Naive B cell (primary cell): Measurements from ENCODE around the gene ZNRF1. TPM values are rescaled to one million over a fixed set of nuclear protein-coding genes. Genes with fewer than 3 reads are reported as not detected.

Source experiments
- ATAC-seq, 2 donors: fragments of 150-1000 bp; cut with Tn5 transposase; 2 replicates each; pipeline ENCODE4 v1.10.0; 2021; ENCODE audit warnings: low read depth in 2 of 2, mild to moderate bottlenecking in 2 of 2, moderate library complexity in 2 of 2
- DNase-seq: peaks from one replicate; pipeline ENCODE4 v3.0.0; 2022
- H3K27ac Mint-ChIP-seq, 6 donors: one replicate each; pipeline ENCODE4 v1.8.0; 2020 to 2022; ENCODE audit warnings: mild to moderate bottlenecking in 6 of 6, mixed read lengths in 6 of 6, moderate library complexity in 5 of 6, inconsistent platforms in 2 of 6
- H3K27me3 Mint-ChIP-seq, 3 donors: one replicate each; pipeline ENCODE4 v1.8.0; 2021 to 2022; ENCODE audit warnings: mixed read lengths in 3 of 3, mild to moderate bottlenecking in 1 of 3
- H3K36me3 Mint-ChIP-seq, 2 donors: one replicate each; pipeline ENCODE4 v1.8.0; 2020 to 2022; ENCODE audit warnings: mixed read lengths in 2 of 2, inconsistent platforms in 1 of 2, mild to moderate bottlenecking in 1 of 2
- H3K4me1 Mint-ChIP-seq, 3 donors: one replicate each; pipeline ENCODE4 v1.8.0; 2020 to 2022; ENCODE audit warnings: mixed read lengths in 3 of 3, inconsistent platforms in 1 of 3, mild to moderate bottlenecking in 1 of 3, moderate library complexity in 1 of 3
- H3K4me3 Mint-ChIP-seq, 8 donors: one replicate each; pipeline ENCODE4 v1.8.0; 2020 to 2022; ENCODE audit warnings: mild to moderate bottlenecking in 8 of 8, mixed read lengths in 8 of 8, moderate library complexity in 8 of 8, inconsistent platforms in 2 of 8
- H3K9me3 Mint-ChIP-seq, 7 donors: one replicate each; pipeline ENCODE4 v1.8.0; 2020 to 2022; ENCODE audit warnings: mixed read lengths in 7 of 7, mild to moderate bottlenecking in 5 of 7, inconsistent platforms in 2 of 7, moderate library complexity in 1 of 7
- polyA plus RNA-seq, 6 donors: library from polyadenylated mRNA; unstranded; fragments of 300-500 nt; fragmentation: Illumina TruSeq; gene quantifications; one replicate each; pipeline ENCODE4 v1.2.3, GENCODE V29; 2021; ENCODE audit warnings: low read depth in 6 of 6

The ZNRF1 gene
- polyA plus RNA-seq, 6 donors from 2014 or later = 1.1 TPM; not detected in 5

GRCh38 chr16:75139498-75139897, 140.7 kb downstream of the ZNRF1 start:
- Mint-ChIP-seq H3K9me3 (peaks cover 0 to 5% (median 0%) of the 10 kb centered on the region in 7 donors), H3K4me1 (peaks cover 5 to 9% (median 6%) of the 10 kb centered on the region in 3 donors), H3K4me3 (no peak overlapping the region), H3K27ac (no peak overlapping the region), H3K27me3 (peaks cover 14 to 25% (median 20%) of the 10 kb centered on the region in 3 donors), H3K36me3 (no peaks in the 10 kb centered on the region)
- no peak for DNase-seq
- no peak for ATAC-seq

- Mint-ChIP-seq H3K4me3 (no peak overlapping the region), H3K9me3 (peaks cover 0 to 5% (median 2%) of the 10 kb centered on the region in 7 donors), H3K36me3 (peaks cover 0 to 10% of the 10 kb centered on the region in 2 donors), H3K27ac (no peak overlapping the region), H3K4me1 (peaks cover 0 to 1% (median 1%) of the 10 kb centered on the region in 3 donors), H3K27me3 (peaks cover 9 to 14% (median 12%) of the 10 kb centered on the region in 3 donors)
- DNase-seq (no peak), ATAC-seq (no peak)
Measured at GRCh38 chr16:75143941-75144340, 145.1 kb downstream of the ZNRF1 start.

- peak overlapping the region; percentile 82 to 92 (median 88) for H3K4me3 Mint-ChIP-seq
- H3K9me3 Mint-ChIP-seq = peaks cover 10 to 20% (median 16%) of the 10 kb centered on the region in 7 donors
- peaks cover 19 to 33% of the 10 kb centered on the region in 2 donors for H3K36me3 Mint-ChIP-seq
- ATAC-seq = no peak
- DNase-seq = no peak
- peak overlapping the region in 4 of 6 donors; percentile 28 to 92 (median 85) for H3K27ac Mint-ChIP-seq
- no peaks in the 10 kb centered on the region for H3K27me3 Mint-ChIP-seq
- peaks cover 8 to 18% (median 14%) of the 10 kb centered on the region in 3 donors for H3K4me1 Mint-ChIP-seq
Measured at GRCh38 chr16:75147968-75148310, 149.1 kb downstream of the ZNRF1 start.

DNA sequence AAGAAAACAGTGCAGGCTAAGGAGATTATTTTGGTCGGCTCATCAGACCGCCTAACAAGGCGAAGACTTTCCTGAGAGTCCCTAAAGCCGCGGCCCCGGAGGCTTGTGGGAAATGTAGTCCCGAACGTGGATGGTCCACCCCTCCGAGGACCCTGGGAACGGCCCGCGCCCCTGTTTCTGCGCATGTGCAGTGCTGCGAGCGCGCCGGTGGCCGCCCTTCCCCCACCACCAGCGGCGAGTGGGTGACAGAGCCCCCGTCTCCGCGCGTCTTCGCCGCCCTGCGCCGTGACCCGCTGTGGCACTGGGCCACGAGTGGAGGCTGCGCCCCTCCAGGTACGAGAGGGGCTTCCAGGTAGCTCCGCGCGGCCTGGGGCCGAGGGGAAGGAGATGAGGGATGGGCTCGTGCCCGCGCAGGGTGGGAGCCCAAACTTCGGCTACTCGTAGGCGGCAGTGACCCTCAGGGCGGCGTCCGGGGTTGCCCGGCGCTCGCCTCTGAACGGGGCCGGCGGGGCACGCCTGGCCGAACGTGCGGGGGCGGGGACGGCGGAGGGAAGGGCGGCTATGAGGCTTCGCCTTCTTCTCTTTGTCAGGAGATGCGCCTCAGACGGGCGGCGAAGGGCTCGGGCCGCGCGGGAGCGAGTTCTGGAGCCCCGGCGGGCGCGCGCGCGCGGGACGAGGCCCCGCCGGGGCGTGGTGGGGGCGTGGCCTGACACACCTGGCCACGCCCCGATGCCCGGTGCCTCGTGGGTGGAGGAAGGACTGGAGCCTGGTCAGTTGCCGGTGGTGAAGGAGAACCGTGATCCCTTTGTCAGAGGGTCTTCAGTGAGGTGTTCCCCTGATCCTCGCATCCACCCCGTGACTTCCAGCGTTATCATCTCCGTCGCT, 149.7 kb downstream of the ZNRF1 start, which contains the start of gene ZFP1:
Gene ZFP1 (plus strand): TSS at position 214 of the 885 bp plus-strand sequence. CDS start 4,428 bp downstream, outside the sequence.
- Mint-ChIP-seq H3K4me1 (peaks cover 9 to 18% (median 14%) of the 10 kb centered on the region in 3 donors), H3K4me3 (peak within 1 kb of the TSS; percentile 82 to 95 (median 88)), H3K27ac (peak within 1 kb of the TSS; percentile 66 to 92 (median 86)), H3K9me3 (peaks cover 12 to 20% (median 16%) of the 10 kb centered on the region in 7 donors), H3K36me3 (peaks cover 23 to 36% of the 10 kb centered on the region in 2 donors), H3K27me3 (no peaks in the 10 kb centered on the region)
- ATAC-seq (peak; percentile 86), DNase-seq (peak; percentile 95)

DNA sequence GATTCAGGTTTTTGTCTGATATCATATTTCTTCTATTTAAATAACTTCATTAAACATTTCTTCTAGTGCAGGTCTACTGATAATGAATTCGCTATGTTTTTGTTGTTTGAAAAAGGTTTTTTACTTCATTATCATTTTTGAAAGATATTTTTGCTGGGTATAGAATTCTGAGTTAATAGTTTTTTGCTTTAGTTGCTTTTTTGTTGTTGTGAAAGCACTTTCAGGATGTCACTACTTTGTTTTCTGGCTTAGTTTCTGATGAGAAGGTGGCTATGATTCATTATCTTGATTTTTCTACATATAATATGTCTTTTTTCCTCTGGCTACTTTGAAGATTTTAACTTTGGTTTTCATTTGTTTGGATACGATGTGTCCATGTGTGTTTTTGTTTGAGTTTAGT, 153.0 kb downstream of the ZNRF1 start:
- ATAC-seq = no peak
- DNase-seq = no peak
- Mint-ChIP-seq H3K9me3 (peaks cover 8 to 23% (median 18%) of the 10 kb centered on the region in 7 donors), H3K27ac (peak overlapping the region in 1 of 6 donors; percentile 29), H3K4me3 (peak overlapping the region in 1 of 8 donors; percentile 80), H3K4me1 (peaks cover 12 to 18% (median 14%) of the 10 kb centered on the region in 3 donors), H3K27me3 (no peaks in the 10 kb centered on the region), H3K36me3 (peaks cover 29 to 31% of the 10 kb centered on the region in 2 donors)

- Mint-ChIP-seq H3K4me1 (peaks cover 12 to 18% (median 14%) of the 10 kb centered on the region in 3 donors), H3K27ac (peak overlapping the region in 1 of 6 donors; percentile 18), H3K4me3 (peak overlapping the region in 1 of 8 donors; percentile 80), H3K36me3 (peaks cover 30 to 31% of the 10 kb centered on the region in 2 donors), H3K9me3 (peaks cover 8 to 23% (median 18%) of the 10 kb centered on the region in 7 donors), H3K27me3 (no peaks in the 10 kb centered on the region)
- ATAC-seq = no peak
- no peak for DNase-seq
Measured at GRCh38 chr16:75152635-75153034, 153.8 kb downstream of the ZNRF1 start.

DNA sequence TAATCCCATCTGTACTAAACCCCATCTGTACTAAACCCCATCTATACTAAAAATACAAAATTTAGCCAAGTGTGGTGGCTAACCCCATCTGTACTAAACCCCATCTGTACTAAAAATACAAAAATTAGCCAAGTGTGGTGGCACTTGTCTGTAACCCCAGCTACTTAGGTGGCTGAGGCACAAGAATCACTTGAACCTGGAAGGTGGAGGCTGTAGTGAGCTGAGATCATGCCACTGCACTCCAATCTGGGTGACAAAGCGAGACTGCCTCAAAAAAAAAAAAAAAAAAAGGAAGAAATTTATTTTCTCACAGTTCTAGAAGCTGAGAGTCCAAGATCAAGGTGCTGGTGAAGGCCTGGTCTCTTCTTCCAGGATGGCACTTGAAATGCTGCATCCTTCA, 161.6 kb downstream of the ZNRF1 start:
- Mint-ChIP-seq H3K36me3 (peaks cover 20 to 24% of the 10 kb centered on the region in 2 donors), H3K9me3 (peaks cover 0 to 13% (median 4%) of the 10 kb centered on the region in 7 donors), H3K27ac (peak overlapping the region in 1 of 6 donors; percentile 57), H3K4me1 (peaks cover 0 to 8% (median 4%) of the 10 kb centered on the region in 3 donors), H3K4me3 (no peak overlapping the region), H3K27me3 (no peaks in the 10 kb centered on the region)
- ATAC-seq (no peak), DNase-seq (no peak)

Other genes starting within 250 kb of the ZNRF1 start
- 1 to 10 TPM in 1 of 6 donors, under 1 TPM in 2, not detected in 3; 0.21 to 3.1 (median 0.29) TPM for gene FA2H, start 224.2 kb upstream of the ZNRF1 start, polyA plus RNA-seq
- 10 to 100 TPM in 5 of 6 donors, 1 to 10 TPM in 1; 9.9 to 13.2 (median 12.3) TPM for gene WDR59, start 13.9 kb upstream of the ZNRF1 start, polyA plus RNA-seq
- not detected for gene LDHD, start 117.8 kb downstream of the ZNRF1 start, polyA plus RNA-seq
- gene ZFP1, start 149.5 kb downstream of the ZNRF1 start, polyA plus RNA-seq = 10 to 100 TPM in 3 of 6 donors, 1 to 10 TPM in 3; 6.5 to 19.3 (median 10.0) TPM
- gene CTRB2, start 208.1 kb downstream of the ZNRF1 start, polyA plus RNA-seq = not detected
- not detected for gene CTRB1, start 220.0 kb downstream of the ZNRF1 start, polyA plus RNA-seq